ENCODE data around the gene HSPA13.
"Not testable (repeated sequence)": the region's sequence is repeated elsewhere in the genome, so short reads cannot be mapped to it uniquely, and the experiment has no call there.

HSPA13 gene

DNA sequence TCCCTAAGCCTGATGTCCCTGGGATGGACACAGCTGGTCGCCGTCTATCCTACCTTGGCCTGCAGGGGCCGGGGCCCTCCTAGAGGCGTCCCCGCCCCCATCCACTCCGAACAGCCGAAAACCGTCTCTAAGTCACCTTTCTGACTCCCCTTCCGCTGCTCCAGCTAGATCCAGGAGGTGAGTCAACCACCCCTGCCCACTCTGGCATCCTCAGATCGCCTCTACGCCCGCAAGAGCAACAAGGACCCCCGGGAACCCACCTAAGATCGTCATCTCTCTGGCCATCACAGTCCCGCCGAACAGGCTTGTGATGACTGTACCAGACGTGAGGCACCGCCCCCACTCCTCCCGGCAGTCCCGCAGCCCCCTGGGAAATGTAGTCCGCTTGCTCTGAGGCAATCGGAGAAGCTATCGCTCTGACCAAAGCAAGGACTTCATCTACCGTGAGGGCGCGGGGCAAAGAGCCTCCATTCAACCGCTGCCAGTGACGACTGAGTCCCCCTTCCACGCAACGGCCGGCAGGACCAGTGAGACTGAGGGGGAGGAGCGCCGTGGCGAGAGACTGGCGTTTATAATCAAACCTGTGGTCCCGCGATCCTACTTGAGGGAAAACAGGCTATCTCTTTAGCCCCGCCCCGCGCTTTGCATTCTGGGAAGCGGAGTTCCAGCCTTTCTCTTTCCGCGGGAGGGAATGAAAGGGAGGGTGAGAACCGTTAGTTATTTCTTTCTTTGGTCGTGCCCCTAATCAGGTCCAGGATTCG, at the start of gene HSPA13:
Gene HSPA13 (minus strand): TSS at position 312 of the 761 bp plus-strand sequence. CDS start 27 bp downstream, at position 285.
- DNase-seq (ENCODE audit: extremely low read depth in 1 of 2, low read depth in 1 of 2): peak; percentile 95 to 98

GRCh38 chr21:14418920-14419319, 36.0 kb upstream of the HSPA13 start:
- no peak for DNase-seq (ENCODE audit: extremely low read depth in 1 of 2, low read depth in 1 of 2)

DNA sequence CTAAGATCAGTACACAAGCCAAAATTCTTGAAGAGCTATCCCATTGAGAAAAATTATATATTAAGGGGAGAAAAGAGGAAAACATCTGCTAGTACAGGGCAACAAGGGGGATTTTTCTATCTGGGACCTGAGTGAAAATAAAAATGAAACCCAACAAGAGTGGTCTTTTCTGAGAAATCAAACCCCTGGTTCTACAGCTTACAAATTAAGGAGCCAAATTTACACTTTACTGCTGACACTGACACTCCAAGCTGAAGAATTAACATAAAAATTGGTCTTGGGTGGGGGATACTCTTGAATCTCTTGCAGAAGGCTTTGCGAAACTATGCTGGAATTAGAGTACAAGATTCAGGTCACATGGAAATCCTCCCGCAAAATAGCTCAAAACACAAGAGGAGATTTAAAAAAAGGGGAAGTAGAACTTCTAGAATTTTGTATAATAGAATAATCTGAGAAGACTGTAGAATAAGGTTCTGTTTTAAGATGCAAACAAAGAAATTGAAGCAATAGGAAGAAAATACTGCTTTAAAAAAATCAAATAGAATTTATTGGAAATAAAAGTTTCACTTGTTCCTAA, 32.1 kb upstream of the HSPA13 start:
- DNase-seq (ENCODE audit: extremely low read depth in 1 of 2, low read depth in 1 of 2): no peak

DNA sequence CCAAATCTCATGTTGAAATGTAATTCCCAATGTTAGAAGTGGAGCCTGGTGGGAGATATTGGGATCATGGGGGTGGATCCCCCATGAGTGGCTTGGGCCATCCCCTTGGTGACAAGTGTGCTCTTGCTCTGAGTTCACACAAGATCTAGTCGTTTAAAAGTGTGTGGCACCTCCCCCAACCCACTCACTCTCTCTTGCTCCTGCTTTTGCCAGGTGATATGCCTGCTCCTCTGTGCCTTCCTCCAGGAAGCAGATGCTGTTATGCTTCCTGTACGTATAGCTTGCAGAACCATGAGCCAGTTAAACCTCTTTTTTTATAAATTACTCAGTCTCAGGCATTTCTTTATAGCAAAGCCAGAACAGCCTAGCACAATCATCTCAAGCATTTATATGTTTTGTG, 23.0 kb upstream of the HSPA13 start:
- no peak for DNase-seq (ENCODE audit: extremely low read depth in 1 of 2, low read depth in 1 of 2)

DNA sequence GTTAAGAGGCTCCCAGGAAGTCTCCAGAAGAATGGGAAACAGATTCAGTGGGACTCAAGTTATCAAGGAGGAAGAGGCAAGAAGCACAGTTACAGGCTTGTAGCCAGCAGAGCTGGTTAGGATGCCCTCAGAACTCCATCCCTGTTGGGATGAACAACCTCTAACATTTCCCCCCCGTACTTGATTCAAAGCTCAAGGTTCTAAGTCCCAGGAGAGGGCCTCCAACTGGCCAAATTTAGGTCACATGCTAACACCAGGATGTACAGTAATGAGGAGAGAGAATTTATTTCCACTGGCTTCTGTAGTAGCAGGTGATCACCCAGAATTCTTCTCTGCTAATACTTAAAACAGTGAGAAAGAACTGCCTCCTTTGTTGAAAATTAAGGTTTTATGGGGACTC, 22.3 kb upstream of the HSPA13 start:
- no peak for DNase-seq (ENCODE audit: extremely low read depth in 1 of 2, low read depth in 1 of 2)

- no peak for DNase-seq (ENCODE audit: extremely low read depth in 1 of 2, low read depth in 1 of 2)
Measured at GRCh38 chr21:14403681-14404318, 20.9 kb upstream of the HSPA13 start.

DNA sequence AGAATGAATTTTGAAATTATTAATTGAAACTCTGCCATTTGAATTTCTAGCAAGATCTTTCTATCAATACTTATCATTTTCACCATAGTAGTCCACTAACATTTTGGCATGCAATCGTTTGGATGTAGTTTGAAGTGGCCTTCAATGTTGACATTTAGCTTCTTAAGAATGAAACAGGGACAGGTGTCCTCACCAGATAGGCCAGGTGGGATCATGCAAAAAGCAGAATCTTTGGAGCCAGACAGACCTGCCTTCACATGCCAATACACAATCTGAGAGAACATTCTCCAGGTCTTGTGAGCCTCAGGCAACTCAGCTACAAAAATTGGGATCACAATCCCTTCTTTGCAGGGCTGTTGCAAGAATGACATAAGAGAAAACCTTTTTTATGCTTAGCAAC, 18.3 kb upstream of the HSPA13 start:
- no peak for DNase-seq (ENCODE audit: extremely low read depth in 1 of 2, low read depth in 1 of 2)

GRCh38 chr21:14388282-14388681, 5.3 kb upstream of the HSPA13 start:
- DNase-seq (ENCODE audit: extremely low read depth in 1 of 2, low read depth in 1 of 2): no peak

- DNase-seq (ENCODE audit: extremely low read depth in 1 of 2, low read depth in 1 of 2): no peak
Measured at GRCh38 chr21:14384453-14384852, 1.5 kb upstream of the HSPA13 start.

- no peak for DNase-seq (ENCODE audit: extremely low read depth in 1 of 2, low read depth in 1 of 2)
Measured at GRCh38 chr21:14383596-14384180, 742 bp upstream of the HSPA13 start.

DNA sequence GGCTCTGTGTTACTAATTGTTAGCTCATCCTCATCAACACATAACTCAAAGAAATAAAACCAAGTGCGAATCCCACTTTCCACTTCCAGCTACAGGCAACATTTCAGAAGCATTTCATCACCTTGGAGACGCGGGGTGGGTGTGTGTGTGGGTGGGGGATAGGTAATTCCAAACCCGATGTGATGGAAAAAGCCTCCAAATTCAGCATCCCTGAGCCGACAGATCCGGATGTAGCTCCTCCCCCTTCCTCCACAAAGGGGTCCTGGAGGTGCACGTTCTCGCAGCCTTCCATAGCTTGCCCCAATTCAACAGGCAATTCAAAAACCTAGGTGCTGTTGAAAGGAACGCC, 486 bp downstream of the HSPA13 start:
- peak in 1 of 2 donors; percentile 5 for DNase-seq (ENCODE audit: extremely low read depth in 1 of 2, low read depth in 1 of 2)

GRCh38 chr21:14376854-14377253, 6.1 kb downstream of the HSPA13 start:
- no peak for DNase-seq (ENCODE audit: extremely low read depth in 1 of 2, low read depth in 1 of 2)

DNA sequence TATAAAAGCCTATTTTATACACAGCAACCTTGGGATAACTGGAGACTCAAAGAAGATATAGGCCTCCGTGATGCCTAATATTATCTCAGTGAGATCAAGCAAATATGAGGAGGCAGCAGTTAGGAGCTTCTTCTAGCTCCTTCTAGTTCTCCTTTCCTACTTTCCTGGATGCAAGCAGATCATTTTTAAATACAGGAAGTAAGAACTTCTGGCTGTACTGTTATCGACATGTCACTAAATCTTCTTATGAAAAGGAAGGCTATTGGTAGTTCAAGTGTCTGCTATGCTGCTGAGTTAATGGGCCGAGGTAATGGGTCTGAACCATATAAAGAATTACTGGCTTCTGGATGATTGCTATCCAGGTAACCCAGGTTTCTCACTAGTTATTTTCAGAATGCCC, 15.9 kb downstream of the HSPA13 start:
- no peak for DNase-seq (ENCODE audit: extremely low read depth in 1 of 2, low read depth in 1 of 2)

DNA sequence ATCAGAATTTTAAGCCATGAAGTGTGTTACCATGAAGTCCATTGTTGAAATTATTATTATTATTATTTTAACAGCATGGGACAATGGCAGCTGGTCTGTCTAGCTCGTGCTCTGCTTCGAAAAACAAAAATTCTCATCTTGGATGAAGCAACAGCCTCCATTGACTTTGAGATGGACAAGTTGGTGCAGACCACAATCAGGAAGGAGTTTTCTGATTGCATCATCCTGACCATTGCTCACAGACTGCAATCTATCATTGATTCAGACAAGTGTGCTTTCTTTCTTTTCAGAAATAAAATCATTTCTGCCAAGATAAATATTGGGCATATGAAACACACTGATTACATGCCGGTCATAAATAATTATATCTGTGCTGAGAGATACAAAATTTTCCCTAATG, 21.0 kb downstream of the HSPA13 start:
- no peak for DNase-seq (ENCODE audit: extremely low read depth in 1 of 2, low read depth in 1 of 2)

DNA sequence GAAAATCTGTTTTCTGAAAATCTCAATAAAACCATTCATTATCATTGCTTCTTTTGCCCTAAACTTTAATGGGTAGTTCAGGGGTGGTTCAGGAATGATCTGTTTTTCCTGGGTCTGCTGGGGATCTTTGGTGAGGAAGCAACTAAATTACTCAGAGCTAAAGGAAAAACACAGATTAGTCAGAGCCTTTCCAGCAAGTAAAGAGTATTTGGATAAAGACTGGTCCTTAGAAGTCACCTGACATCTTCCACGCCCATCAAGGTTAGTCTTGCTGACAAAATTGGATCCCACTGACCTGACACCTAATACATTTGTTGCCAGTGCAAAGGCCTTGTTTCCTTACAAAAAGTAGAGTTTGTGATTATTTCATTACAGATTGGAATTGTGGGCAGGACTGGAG, 24.2 kb downstream of the HSPA13 start:
- no peak for DNase-seq (ENCODE audit: extremely low read depth in 1 of 2, low read depth in 1 of 2)

GRCh38 chr21:14356746-14357145, 26.2 kb downstream of the HSPA13 start:
- DNase-seq (ENCODE audit: extremely low read depth in 1 of 2, low read depth in 1 of 2): no peak

DNA sequence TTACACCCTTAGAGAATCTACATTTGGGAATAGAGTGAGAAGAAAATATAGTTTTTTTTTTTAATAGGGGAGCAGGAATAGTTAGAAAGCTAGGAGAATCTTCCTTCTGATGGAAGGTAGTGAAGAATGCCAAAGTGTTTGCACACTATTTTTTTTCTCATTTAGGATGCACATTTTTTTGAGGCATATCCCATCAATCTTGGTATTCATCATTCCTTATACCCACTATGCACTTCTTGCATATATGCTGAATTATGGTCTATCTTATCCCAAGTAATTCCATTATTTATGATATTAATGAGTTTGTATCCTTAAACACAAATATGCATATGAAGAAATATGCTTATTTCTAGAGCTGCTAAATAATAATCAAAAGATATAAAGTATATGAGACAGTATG, 28.4 kb downstream of the HSPA13 start:
- DNase-seq (ENCODE audit: extremely low read depth in 1 of 2, low read depth in 1 of 2): no peak

- DNase-seq (ENCODE audit: extremely low read depth in 1 of 2, low read depth in 1 of 2): no peak
Measured at GRCh38 chr21:14353726-14354125, 29.2 kb downstream of the HSPA13 start.

DNA sequence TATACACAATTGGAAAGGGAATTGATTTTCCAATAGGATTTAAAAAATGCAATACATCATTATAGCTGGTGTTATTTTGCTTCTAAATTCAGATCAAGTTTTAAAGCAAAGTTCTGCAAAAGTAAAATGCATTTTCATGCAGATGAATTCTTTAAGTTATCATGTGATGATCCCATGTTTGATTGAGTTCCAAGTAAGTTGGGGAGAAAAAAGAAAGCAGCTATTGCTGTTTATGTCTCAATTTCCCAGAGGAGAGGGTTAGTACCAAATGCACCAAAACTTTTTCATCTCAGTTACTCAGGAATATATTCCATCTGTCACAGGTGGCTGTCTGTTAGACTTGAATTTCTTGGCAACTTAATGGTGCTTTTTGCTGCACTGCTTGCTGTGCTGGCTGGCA, 29.7 kb downstream of the HSPA13 start:
- no peak for DNase-seq (ENCODE audit: extremely low read depth in 1 of 2, low read depth in 1 of 2)

- DNase-seq (ENCODE audit: extremely low read depth in 1 of 2, low read depth in 1 of 2): not testable (repeated sequence)
Measured at GRCh38 chr21:14327346-14327745, 55.6 kb downstream of the HSPA13 start.

- DNase-seq (ENCODE audit: extremely low read depth in 1 of 2, low read depth in 1 of 2): no peak
Measured at GRCh38 chr21:14325595-14325994, 57.4 kb downstream of the HSPA13 start.
